IPS-18a (cell line): ENCODE measurements around the gene SRRM5.

Experiments used
- H3K27ac ChIP-seq: one replicate; pipeline ENCODE4 v1.5.1; 2013; ENCODE audit warnings: low read length
- H3K27me3 ChIP-seq: one replicate; pipeline ENCODE4 v1.6.1; 2013; ENCODE audit warnings: mild to moderate bottlenecking, low read length; ENCODE audit not compliant: control insufficient read depth, insufficient read depth
- H3K36me3 ChIP-seq: one replicate; pipeline ENCODE4 v1.6.1; 2013; ENCODE audit warnings: low read depth, low read length; ENCODE audit not compliant: control insufficient read depth
- H3K4me1 ChIP-seq: one replicate; pipeline ENCODE4 v1.6.1; 2013; ENCODE audit warnings: low read depth, low read length; ENCODE audit not compliant: control insufficient read depth
- H3K4me3 ChIP-seq: one replicate; pipeline ENCODE4 v1.5.1; 2013; ENCODE audit warnings: low read length
- H3K9ac ChIP-seq: one replicate; pipeline ENCODE4 v1.6.1; 2013; ENCODE audit warnings: mild to moderate bottlenecking, low read length, moderate library complexity
- H3K9me3 ChIP-seq: one replicate; pipeline ENCODE4 v1.6.1; 2013; ENCODE audit warnings: low read depth, low read length; ENCODE audit not compliant: control insufficient read depth

The SRRM5 gene

GRCh38 chr19:43622070-43622469 lies 10.2 kb downstream of the SRRM5 start:
- Histone ChIP-seq H3K27me3 (no peaks in the 10 kb centered on the region), H3K36me3 (no peaks in the 10 kb centered on the region), H3K27ac (no peak overlapping the region), H3K4me3 (no peak overlapping the region), H3K4me1 (peaks cover 9% of the 10 kb centered on the region), H3K9me3 (no peaks in the 10 kb centered on the region), H3K9ac (no peak overlapping the region)

GRCh38 chr19:43622956-43623355 lies 11.1 kb downstream of the SRRM5 start:
- Histone ChIP-seq H3K4me3 (no peak overlapping the region), H3K9me3 (no peaks in the 10 kb centered on the region), H3K27me3 (no peaks in the 10 kb centered on the region), H3K4me1 (peaks cover 9% of the 10 kb centered on the region), H3K27ac (no peak overlapping the region), H3K36me3 (no peaks in the 10 kb centered on the region), H3K9ac (no peak overlapping the region)

GRCh38 chr19:43623889-43624670 lies 12.2 kb downstream of the SRRM5 start:
- peaks cover 4% of the 10 kb centered on the region for H3K4me1 ChIP-seq
- no peaks in the 10 kb centered on the region for H3K36me3 ChIP-seq
- no peaks in the 10 kb centered on the region for H3K9me3 ChIP-seq
- no peak overlapping the region for H3K4me3 ChIP-seq
- no peak overlapping the region for H3K9ac ChIP-seq
- H3K27me3 ChIP-seq = no peaks in the 10 kb centered on the region
- H3K27ac ChIP-seq = no peak overlapping the region

DNA sequence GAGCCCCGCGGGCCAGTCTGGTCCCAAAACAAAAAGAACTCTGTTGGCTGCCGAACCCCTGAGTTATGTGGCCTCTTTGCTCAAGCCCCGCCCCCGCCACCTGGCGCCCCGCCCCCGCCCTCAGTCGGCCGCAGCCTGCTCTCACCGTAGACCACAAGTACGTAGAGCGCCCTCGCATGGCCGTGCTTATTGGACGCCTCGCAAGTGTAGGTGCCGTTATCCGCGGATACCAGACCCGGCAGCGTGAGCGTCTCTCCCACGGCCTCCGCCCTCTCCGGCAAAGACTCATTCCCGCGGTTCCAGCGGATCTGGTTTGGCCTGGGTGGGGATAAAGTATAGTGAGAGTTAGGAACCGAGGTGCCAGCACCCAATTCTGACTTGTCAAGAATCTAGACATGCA lies 13.0 kb downstream of the SRRM5 start:
- H3K4me3 ChIP-seq = no peak overlapping the region

GRCh38 chr19:43625918-43626579 lies 14.2 kb downstream of the SRRM5 start:
- H3K9me3 ChIP-seq = no peaks in the 10 kb centered on the region
- no peaks in the 10 kb centered on the region for H3K27me3 ChIP-seq
- no peaks in the 10 kb centered on the region for H3K36me3 ChIP-seq
- no peak overlapping the region for H3K27ac ChIP-seq
- H3K4me1 ChIP-seq = peaks cover 4% of the 10 kb centered on the region
- no peak overlapping the region for H3K4me3 ChIP-seq
- H3K9ac ChIP-seq = no peak overlapping the region

More for the DNA sequence above, 13.0 kb downstream of the SRRM5 start:
- peaks cover 4% of the 10 kb centered on the region for H3K4me1 ChIP-seq
- no peaks in the 10 kb centered on the region for H3K27me3 ChIP-seq
- H3K36me3 ChIP-seq = no peaks in the 10 kb centered on the region
- no peak overlapping the region for H3K27ac ChIP-seq
- no peak overlapping the region for H3K9ac ChIP-seq
- H3K9me3 ChIP-seq = no peaks in the 10 kb centered on the region

DNA sequence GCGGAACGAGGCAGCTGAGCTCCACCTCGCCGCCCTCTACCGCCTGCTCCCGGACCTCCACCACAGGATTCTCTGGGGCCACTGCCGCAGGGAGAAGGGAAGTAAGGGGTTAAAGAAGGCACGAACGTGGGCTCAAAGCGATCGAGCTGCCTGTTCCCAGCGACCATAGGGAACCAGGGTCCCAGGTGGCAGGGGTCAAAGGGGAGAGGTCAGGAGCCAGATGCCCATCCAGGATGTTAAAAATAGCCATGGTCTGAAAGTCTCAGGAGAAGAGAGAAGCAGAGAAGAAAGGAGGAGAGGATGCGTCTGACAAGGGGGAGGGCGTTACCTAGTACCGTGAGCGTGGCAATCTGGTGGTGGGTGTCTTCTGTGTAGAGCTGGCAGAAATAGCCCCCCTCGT lies 14.9 kb downstream of the SRRM5 start:
- Histone ChIP-seq H3K4me1 (peaks cover 4% of the 10 kb centered on the region), H3K9me3 (no peaks in the 10 kb centered on the region), H3K4me3 (no peak overlapping the region), H3K9ac (no peak overlapping the region), H3K36me3 (no peaks in the 10 kb centered on the region), H3K27me3 (no peaks in the 10 kb centered on the region), H3K27ac (no peak overlapping the region)

DNA sequence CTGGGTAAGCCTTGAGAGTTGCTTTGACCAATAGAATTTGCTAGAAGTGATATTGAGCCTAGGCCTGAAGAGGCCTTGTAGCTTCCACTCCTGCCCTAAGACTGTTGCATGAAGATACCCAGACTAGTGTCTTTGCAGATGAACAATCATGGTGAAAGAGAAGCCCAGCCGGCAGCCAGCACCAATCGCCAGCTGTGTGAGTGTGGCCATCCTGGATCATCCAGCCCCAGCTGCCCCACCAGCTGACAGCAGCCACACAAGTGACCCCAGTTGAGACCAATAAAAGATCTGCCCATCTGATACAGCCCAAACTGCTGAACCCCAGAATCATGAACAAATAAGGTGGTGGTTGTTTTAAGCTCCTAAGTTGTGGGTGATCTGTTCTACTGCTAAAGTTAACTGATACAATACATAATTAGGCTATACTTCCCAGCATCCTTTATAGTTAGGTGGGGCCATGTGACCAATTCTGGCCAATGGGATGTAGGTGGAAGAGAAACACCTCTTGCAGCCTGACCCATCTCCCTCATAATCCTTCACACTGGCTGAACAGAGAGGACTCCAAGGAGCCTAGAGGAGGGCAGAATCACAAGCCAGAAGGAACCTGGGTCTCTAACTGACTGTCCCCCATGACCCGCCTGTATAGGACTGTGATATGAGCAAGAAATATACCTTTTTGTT lies 16.9 kb downstream of the SRRM5 start:
- no peak overlapping the region for H3K4me3 ChIP-seq
- H3K9ac ChIP-seq = no peak overlapping the region
- H3K9me3 ChIP-seq = no peaks in the 10 kb centered on the region
- H3K36me3 ChIP-seq = no peaks in the 10 kb centered on the region
- no peaks in the 10 kb centered on the region for H3K27me3 ChIP-seq
- peaks cover 4% of the 10 kb centered on the region for H3K4me1 ChIP-seq
- H3K27ac ChIP-seq = no peak overlapping the region

- H3K36me3 ChIP-seq = no peaks in the 10 kb centered on the region
- peaks cover 7% of the 10 kb centered on the region for H3K4me1 ChIP-seq
- H3K27ac ChIP-seq = no peak overlapping the region
- no peaks in the 10 kb centered on the region for H3K27me3 ChIP-seq
- no peak overlapping the region for H3K9ac ChIP-seq
- no peak overlapping the region for H3K4me3 ChIP-seq
- H3K9me3 ChIP-seq = no peaks in the 10 kb centered on the region
These were observed 19.6 kb downstream of the SRRM5 start for GRCh38 chr19:43631491-43631890.

DNA sequence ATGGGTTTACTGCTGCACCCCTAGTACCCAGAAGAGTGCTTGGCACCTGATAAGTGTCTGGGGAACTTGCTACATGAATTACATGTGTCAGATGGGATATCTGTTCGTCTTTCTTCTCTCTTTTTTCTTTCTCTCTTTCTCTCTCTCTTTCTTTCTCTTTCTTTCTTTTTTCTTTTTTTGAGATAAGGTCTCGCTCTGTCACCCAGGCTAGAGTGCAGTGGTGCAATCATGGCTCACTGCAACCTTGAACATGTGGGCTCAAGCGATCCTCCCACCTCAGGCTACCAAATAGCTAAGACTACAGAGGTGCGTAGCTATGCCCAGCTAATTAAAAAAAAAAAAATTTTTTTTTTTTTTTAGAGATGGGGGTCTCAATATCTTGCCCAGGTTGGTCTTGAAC lies 21.6 kb downstream of the SRRM5 start:
- H3K27ac ChIP-seq = no peak overlapping the region

GRCh38 chr19:43634068-43634467 lies 22.2 kb downstream of the SRRM5 start:
- H3K36me3 ChIP-seq = no peaks in the 10 kb centered on the region
- H3K4me3 ChIP-seq = no peak overlapping the region
- H3K9ac ChIP-seq = no peak overlapping the region
- H3K4me1 ChIP-seq = peaks cover 10% of the 10 kb centered on the region
- no peaks in the 10 kb centered on the region for H3K9me3 ChIP-seq
- peaks cover 23% of the 10 kb centered on the region for H3K27me3 ChIP-seq
- no peak overlapping the region for H3K27ac ChIP-seq

More for the DNA sequence above, 21.6 kb downstream of the SRRM5 start:
- Histone ChIP-seq H3K27me3 (peaks cover 17% of the 10 kb centered on the region), H3K36me3 (no peaks in the 10 kb centered on the region), H3K4me1 (peaks cover 7% of the 10 kb centered on the region), H3K4me3 (no peak overlapping the region), H3K9ac (no peak overlapping the region), H3K9me3 (no peaks in the 10 kb centered on the region)

DNA sequence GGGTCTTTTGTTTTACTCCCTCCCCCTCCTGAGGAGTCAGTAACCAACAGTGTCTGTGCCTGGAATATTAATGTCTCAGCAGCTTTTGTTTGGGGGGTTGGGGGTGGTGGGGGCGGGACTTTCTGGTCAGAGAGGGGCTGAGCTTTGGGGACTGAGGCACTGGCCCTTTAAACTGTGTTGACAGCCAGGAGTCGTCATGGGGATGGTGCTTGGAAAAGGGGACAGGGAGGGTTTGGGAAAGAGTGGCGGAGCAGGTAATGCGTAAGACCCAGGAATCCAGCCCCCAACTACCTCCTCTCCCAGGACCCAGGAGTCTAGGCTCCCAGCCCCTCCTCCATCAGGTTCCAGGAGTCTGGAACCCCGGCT lies 22.6 kb downstream of the SRRM5 start:
- no peak overlapping the region for H3K27ac ChIP-seq
- peak overlapping the region; percentile 57 for H3K9ac ChIP-seq

More for the DNA sequence above, 22.6 kb downstream of the SRRM5 start:
- no peaks in the 10 kb centered on the region for H3K9me3 ChIP-seq
- H3K4me3 ChIP-seq = peak overlapping the region; percentile 41
- peaks cover 11% of the 10 kb centered on the region for H3K4me1 ChIP-seq
- H3K27me3 ChIP-seq = peaks cover 26% of the 10 kb centered on the region
- no peaks in the 10 kb centered on the region for H3K36me3 ChIP-seq
